ENCODE data around the gene MMP2.

MMP2 gene

GRCh38 chr16:55492756-55493380 lies 13.9 kb downstream of the MMP2 start:
- DNase-seq: no peak

DNA sequence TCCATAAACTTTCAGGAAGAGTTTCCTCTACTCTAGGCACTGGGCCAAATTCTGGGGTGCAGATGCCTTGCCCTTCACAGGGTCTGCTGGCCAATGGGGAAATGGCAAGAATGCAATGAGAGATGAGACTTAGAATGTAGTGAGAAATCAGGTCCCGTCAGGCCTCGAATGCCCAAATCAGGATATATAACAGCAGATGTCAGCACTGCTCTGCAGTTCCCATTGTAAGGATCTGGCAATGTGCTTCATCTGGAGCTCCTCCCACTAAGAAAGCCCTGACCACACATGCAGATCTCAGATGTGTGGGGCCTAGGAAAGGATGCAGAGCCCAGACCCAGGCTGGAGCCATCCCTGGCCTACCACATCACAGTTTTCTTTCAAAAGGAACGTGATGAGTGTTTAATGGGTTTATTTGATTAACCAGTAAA lies 16.0 kb downstream of the MMP2 start:
- DNase-seq: peak in 45 of 56 donors; percentile 18 to 79 (median 48)

DNA sequence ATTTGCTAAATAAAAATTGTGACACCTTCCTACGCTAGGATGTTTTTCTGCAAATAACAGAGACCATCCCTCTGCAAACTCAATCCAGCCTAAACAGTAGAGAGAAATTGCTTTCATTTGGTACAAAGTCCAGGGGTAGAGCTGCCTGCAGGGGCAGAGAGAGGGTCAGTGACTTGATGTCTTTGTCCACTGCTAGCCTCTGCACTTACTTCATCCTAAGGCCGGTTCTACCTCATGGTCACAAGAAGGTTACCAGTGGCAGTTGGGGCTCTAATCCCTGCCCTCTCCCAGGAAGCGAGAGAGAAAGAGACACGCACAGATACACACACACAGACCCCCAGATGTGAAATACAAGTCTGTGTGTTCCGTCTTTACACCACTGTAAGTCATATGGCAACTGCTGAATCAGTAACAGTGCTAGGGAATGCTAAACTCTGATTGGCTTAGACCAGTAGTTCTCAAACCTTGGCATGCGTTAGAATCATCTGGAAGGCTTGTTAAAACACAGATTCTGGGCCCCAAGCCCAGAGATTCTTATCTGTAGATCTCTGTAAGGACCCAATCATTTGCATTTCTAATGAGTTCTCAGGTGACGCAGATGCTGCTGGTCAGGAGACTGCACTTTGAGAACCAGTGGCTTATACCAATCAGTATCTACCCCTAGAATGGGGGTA lies 16.8 kb downstream of the MMP2 start:
- peak in 1 of 56 donors; percentile 14 for DNase-seq

GRCh38 chr16:55496509-55497145 lies 17.6 kb downstream of the MMP2 start:
- DNase-seq: no peak

- no peak for DNase-seq
These were observed 18.6 kb downstream of the MMP2 start for GRCh38 chr16:55497558-55497957.

DNA sequence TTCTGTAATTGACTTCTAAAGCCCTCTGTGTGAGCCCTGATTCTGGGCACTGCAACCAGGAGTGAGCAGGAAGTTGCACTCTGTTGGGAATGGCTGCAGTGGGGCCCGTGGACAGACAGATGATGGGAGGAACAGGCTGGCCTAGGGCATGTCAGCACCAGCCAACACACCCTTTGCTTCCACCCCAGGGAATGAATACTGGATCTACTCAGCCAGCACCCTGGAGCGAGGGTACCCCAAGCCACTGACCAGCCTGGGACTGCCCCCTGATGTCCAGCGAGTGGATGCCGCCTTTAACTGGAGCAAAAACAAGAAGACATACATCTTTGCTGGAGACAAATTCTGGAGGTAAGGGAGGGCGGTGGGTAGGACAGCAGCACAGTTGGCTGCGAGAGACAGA lies 19.1 kb downstream of the MMP2 start:
- peak in 1 of 56 donors; percentile 3 for DNase-seq

- no peak for DNase-seq
These were observed 20.3 kb downstream of the MMP2 start for GRCh38 chr16:55499281-55499680.

- DNase-seq: peak in 5 of 56 donors; percentile 16 to 56 (median 24)
These were observed 21.0 kb downstream of the MMP2 start for GRCh38 chr16:55499951-55500529.

DNA sequence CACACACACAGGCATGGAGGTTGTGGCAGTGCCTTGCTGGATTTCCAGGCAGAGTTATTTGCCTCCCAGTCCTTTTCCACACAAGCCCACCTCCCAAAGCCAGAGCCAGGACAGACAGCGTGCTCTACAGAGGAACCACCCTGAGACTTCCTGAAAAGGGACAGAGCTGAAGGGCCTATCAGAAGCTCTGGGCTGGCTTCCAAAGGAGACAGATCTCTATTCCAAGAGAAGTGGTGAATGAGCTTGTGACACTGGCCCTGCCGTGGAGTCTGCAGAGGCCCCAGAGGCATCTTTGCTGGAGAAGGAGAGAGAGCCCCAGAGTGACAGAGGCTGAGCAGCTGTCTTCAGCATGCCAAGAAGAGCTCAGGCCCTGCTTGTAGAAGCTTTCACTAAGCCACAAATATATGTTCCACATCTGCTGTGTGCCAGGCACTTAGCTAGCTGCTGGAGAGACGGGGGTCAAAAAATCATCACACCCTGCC lies 21.6 kb downstream of the MMP2 start:
- peak in 36 of 56 donors; percentile 18 to 74 (median 38) for DNase-seq

GRCh38 chr16:55501549-55502322 lies 22.7 kb downstream of the MMP2 start:
- no peak for DNase-seq

DNA sequence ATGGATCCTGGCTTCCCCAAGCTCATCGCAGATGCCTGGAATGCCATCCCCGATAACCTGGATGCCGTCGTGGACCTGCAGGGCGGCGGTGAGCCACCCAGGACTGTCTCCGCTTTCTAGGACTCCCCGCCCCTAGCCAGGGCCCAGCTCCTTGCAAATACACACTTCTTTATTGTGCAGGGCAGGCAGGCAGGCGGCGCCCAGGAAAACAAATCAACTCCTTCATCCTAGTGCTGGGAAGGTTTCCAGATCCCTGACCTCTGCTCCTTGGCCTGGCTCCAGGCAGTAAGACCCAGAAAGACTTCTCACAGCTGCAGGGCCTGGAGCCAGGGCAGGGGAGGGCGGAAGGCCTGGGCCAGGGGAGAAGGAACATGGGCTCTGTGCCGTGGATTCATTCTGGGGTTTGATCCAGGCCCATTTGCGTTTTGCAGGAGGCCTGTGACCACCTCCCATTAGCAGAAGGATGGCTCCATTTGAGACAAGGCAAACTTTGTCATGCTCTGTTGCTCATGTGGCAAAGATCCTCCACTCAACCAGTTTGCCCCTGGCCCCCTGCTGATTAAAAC lies 23.9 kb downstream of the MMP2 start:
- DNase-seq: peak; percentile 48 to 97 (median 92)

DNA sequence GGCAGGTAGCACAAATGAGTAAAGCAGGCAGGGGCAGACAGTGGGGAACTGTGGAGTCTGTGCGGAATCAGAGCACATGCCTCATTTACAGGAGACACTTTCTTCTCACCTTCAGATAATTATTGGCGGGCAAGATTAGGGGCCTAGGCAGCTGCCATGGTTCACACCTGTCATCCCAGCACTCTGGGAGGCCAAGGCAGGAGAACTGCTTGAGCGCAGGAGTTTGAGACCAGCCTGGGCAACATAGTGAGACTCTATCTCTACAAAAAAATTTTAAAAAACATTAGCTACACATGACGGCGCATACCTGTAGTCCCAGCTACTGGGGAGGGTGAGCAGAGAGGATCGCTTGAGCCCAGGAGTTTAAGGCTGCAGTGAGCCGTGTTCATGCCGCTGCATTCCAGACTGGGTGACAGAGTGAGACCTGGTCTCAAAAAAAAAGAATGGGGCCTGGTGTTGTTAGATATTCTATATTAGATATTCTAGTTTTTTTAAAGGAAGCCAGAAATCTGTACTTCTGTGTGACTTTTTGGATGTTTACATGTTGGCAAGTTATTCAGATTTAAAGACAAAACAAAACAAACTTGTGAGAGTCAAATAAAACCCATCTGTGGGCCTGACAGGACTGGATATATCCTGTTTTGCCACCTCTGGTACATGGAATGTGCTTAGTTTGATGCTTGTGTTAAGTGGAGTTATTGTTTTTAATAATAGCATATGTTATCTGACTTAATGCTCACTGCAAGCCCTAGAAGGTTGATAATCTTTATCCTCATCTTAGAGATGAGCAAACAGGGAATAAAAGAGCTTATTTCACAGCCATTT lies 24.9 kb downstream of the MMP2 start:
- DNase-seq: no peak

GRCh38 chr16:55505333-55506015 lies 26.5 kb downstream of the MMP2 start:
- DNase-seq: no peak

- no peak for DNase-seq
These were observed 27.1 kb downstream of the MMP2 start for GRCh38 chr16:55506083-55506482.

DNA sequence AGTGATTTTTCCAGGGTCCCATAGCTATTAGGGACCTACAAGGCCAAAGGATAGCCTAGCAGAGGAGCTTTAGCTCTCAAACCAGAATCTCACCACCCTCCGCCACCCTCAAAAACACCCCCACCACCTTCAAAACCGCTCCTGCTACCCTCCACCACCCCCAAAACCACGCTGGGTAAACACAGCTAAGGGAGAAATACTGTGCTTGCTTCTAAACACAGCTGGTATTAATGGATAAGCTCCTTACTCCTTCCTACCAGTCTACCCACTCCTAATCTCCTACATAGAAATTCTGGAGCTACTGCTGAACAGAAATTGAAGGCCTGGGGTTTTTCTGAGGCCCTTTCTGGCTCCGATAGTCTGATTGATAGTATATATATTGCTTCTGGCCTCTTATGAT lies 27.7 kb downstream of the MMP2 start:
- no peak for DNase-seq

DNA sequence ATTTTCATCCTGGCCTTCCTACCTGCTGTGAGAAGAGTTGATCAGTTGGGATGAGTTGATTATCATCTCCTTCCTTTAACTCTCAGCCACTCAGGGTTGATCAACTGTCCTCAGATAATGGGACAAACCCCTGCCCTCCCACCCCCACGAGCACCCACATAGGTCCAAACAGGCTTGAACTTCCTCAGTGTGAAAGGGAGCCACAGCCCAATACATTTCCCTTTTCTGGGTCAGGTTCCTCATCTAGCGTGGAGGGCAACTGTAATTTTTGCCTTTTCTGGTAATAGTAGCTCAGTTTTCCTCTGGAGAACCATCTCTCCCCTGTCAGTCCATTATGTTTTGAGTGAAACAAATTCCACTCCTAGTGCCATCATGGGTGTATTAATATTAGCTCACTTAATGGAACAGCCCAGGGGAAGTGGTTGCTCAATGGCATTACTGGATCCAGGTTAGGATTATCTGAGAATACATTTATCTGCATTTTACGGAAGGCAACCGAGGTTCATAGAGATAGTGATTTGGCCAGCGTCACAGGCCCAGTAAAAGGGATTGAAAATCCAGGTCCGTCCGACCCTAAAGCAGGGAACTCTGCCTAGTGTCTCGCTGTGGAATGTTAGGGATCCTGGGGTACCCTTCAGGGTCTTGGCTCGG lies 29.4 kb downstream of the MMP2 start:
- no peak for DNase-seq

- peak in 48 of 56 donors; percentile 24 to 82 (median 62) for DNase-seq
These were observed 30.2 kb downstream of the MMP2 start, which contains the start of gene LPCAT2 for GRCh38 chr16:55508941-55509931. TSS of gene LPCAT2 (plus strand) at chr16:55509072. CDS start at chr16:55509182, 110 bp downstream.
